Limb (tissue), 2 donors: ENCODE measurements around the gene DPP6.

Source experiments
- DNase-seq, 2 donors: peaks; one replicate each; pipeline ENCODE4 v3.0.0-alpha.2; 2016; ENCODE audit errors: extremely low spot score in 2 of 2

DPP6 gene

GRCh38 chr7:154409703-154410311 lies 357.6 kb downstream of the DPP6 start:
- DNase-seq = peak; percentile 48 to 54

GRCh38 chr7:154412105-154412504 lies 359.9 kb downstream of the DPP6 start:
- DNase-seq = no peak

- no peak for DNase-seq
Measured at GRCh38 chr7:154415709-154416399, 363.7 kb downstream of the DPP6 start.

GRCh38 chr7:154416714-154417113 lies 364.5 kb downstream of the DPP6 start:
- no peak for DNase-seq

GRCh38 chr7:154419344-154419743 lies 367.1 kb downstream of the DPP6 start:
- DNase-seq = no peak

- DNase-seq = no peak
Measured at GRCh38 chr7:154423231-154423630, 371.0 kb downstream of the DPP6 start.

GRCh38 chr7:154424350-154424749 lies 372.2 kb downstream of the DPP6 start:
- peak in 1 of 2 donors; percentile 13 for DNase-seq

GRCh38 chr7:154425271-154425670 lies 373.1 kb downstream of the DPP6 start:
- DNase-seq = no peak

- DNase-seq = no peak
Measured at GRCh38 chr7:154426778-154427177, 374.6 kb downstream of the DPP6 start.

- no peak for DNase-seq
Measured at GRCh38 chr7:154427533-154427932, 375.3 kb downstream of the DPP6 start.

GRCh38 chr7:154429666-154430404 lies 377.6 kb downstream of the DPP6 start:
- no peak for DNase-seq

- no peak for DNase-seq
Measured at GRCh38 chr7:154430640-154431039, 378.4 kb downstream of the DPP6 start.

GRCh38 chr7:154431045-154431444 lies 378.8 kb downstream of the DPP6 start:
- no peak for DNase-seq

GRCh38 chr7:154433632-154434598 lies 381.7 kb downstream of the DPP6 start:
- no peak for DNase-seq

GRCh38 chr7:154436560-154436959 lies 384.4 kb downstream of the DPP6 start:
- DNase-seq = no peak

- no peak for DNase-seq
Measured at GRCh38 chr7:154437234-154437633, 385.0 kb downstream of the DPP6 start.

- DNase-seq = no peak
Measured at GRCh38 chr7:154438571-154439367, 386.6 kb downstream of the DPP6 start.

- DNase-seq = no peak
Measured at GRCh38 chr7:154440058-154440457, 387.9 kb downstream of the DPP6 start.

GRCh38 chr7:154440651-154441050 lies 388.5 kb downstream of the DPP6 start:
- no peak for DNase-seq

GRCh38 chr7:154441811-154442210 lies 389.6 kb downstream of the DPP6 start:
- DNase-seq = no peak

- DNase-seq = no peak
Measured at GRCh38 chr7:154442939-154443338, 390.7 kb downstream of the DPP6 start.
